NOMO-1 (cell line): ENCODE measurements around the gene ISLR.
A peak's percentile ranks its signal among the peaks of the same experiment; 100 is the strongest.

Experiments used
- DNase-seq, 2 experiments: peaks; one replicate each; lab custom pipeline; 2025; ENCODE audit not compliant: unreplicated experiment in 2 of 2; lab: John Stamatoyannopoulos, UW

ISLR gene

GRCh38 chr15:74173380-74174218 is at the start of gene ISLR:
Gene ISLR (plus strand): TSS chr15:74173710. CDS start chr15:74174859, 1,149 bp downstream.
- DNase-seq = peak in 1 of 2 experiments; percentile 5

- DNase-seq = no peak
Measured at GRCh38 chr15:74124196-74124595, 49.3 kb upstream of the ISLR start.

- DNase-seq = no peak
Measured at GRCh38 chr15:74124759-74125158, 48.8 kb upstream of the ISLR start.

GRCh38 chr15:74127255-74127953 is 46.1 kb upstream of the ISLR start:
- peak; percentile 64 to 79 for DNase-seq

- DNase-seq = no peak
Measured at GRCh38 chr15:74127954-74128784, 45.3 kb upstream of the ISLR start.

GRCh38 chr15:74128785-74129585 is 44.5 kb upstream of the ISLR start:
- no peak for DNase-seq

- no peak for DNase-seq
Measured at GRCh38 chr15:74129586-74130154, 43.8 kb upstream of the ISLR start.

- no peak for DNase-seq
Measured at GRCh38 chr15:74130155-74130848, 43.2 kb upstream of the ISLR start, which contains the start of gene ISLR2. Gene ISLR2 (plus strand): TSS chr15:74130586. CDS start chr15:74132755, 2,169 bp downstream.

GRCh38 chr15:74130849-74131627 is 42.5 kb upstream of the ISLR start:
- no peak for DNase-seq

GRCh38 chr15:74131628-74132413 is 41.7 kb upstream of the ISLR start:
- no peak for DNase-seq

GRCh38 chr15:74132681-74133651 is 40.5 kb upstream of the ISLR start:
- no peak for DNase-seq

- no peak for DNase-seq
Measured at GRCh38 chr15:74133694-74134386, 39.7 kb upstream of the ISLR start.

GRCh38 chr15:74134387-74135027 is 39.0 kb upstream of the ISLR start:
- no peak for DNase-seq

- DNase-seq = no peak
Measured at GRCh38 chr15:74135041-74135565, 38.4 kb upstream of the ISLR start.

- DNase-seq = no peak
Measured at GRCh38 chr15:74136540-74136813, 37.0 kb upstream of the ISLR start.
